GM04503 (cell line): ENCODE data around the gene SMKR1.

Experiments
- DNase-seq: peaks from one replicate; pipeline ENCODE4 v3.0.0-alpha.2; 2012; ENCODE audit warnings: low read depth

Gene SMKR1

GRCh38 chr7:129482781-129483180, 19.6 kb upstream of the SMKR1 start:
- DNase-seq = no peak

GRCh38 chr7:129489491-129489890, 12.8 kb upstream of the SMKR1 start:
- DNase-seq = peak; percentile 66

- no peak for DNase-seq
These were observed 9.9 kb upstream of the SMKR1 start for GRCh38 chr7:129492391-129492790.

- DNase-seq = no peak
These were observed 8.8 kb upstream of the SMKR1 start for GRCh38 chr7:129493555-129493954.

GRCh38 chr7:129494041-129494440, 8.3 kb upstream of the SMKR1 start:
- peak; percentile 84 for DNase-seq

- DNase-seq = no peak
These were observed 6.3 kb upstream of the SMKR1 start for GRCh38 chr7:129495987-129496386.

- no peak for DNase-seq
These were observed 5.7 kb upstream of the SMKR1 start for GRCh38 chr7:129496653-129497052.

GRCh38 chr7:129497156-129497555, 5.2 kb upstream of the SMKR1 start:
- no peak for DNase-seq

- DNase-seq = no peak
These were observed 4.3 kb upstream of the SMKR1 start for GRCh38 chr7:129498021-129498420.

GRCh38 chr7:129499999-129500398, 2.3 kb upstream of the SMKR1 start:
- no peak for DNase-seq

- DNase-seq = no peak
These were observed 666 bp downstream of the SMKR1 start for GRCh38 chr7:129502708-129503685.

GRCh38 chr7:129503725-129504124, 1.4 kb downstream of the SMKR1 start:
- DNase-seq = no peak

GRCh38 chr7:129512192-129512591, 9.9 kb downstream of the SMKR1 start:
- DNase-seq = no peak

GRCh38 chr7:129513546-129513945, 11.2 kb downstream of the SMKR1 start:
- no peak for DNase-seq

- DNase-seq = no peak
These were observed 12.4 kb downstream of the SMKR1 start for GRCh38 chr7:129514683-129515082.

- DNase-seq = no peak
These were observed 13.1 kb downstream of the SMKR1 start for GRCh38 chr7:129515381-129515780.

GRCh38 chr7:129517931-129518330, 15.6 kb downstream of the SMKR1 start:
- no peak for DNase-seq

- no peak for DNase-seq
These were observed 17.1 kb downstream of the SMKR1 start for GRCh38 chr7:129519464-129519863.

GRCh38 chr7:129522088-129522970, 20.0 kb downstream of the SMKR1 start:
- no peak for DNase-seq

- no peak for DNase-seq
These were observed 20.6 kb downstream of the SMKR1 start for GRCh38 chr7:129522971-129523340.

- no peak for DNase-seq
These were observed 21.6 kb downstream of the SMKR1 start for GRCh38 chr7:129523924-129524323.

- peak; percentile 56 for DNase-seq
These were observed 22.1 kb downstream of the SMKR1 start for GRCh38 chr7:129524405-129524804.
